ENCODE data around the gene CLN3.
A peak's percentile ranks its signal among the peaks of the same experiment; 100 is the strongest.
"Not testable (repeated sequence)": the region's sequence is repeated elsewhere in the genome, so short reads cannot be mapped to it uniquely, and the experiment has no call there.

CLN3 gene

GRCh38 chr16:28491970-28492474 lies at the start of gene CLN3:
CLN3 (minus strand) TSS chr16:28492074; CDS start chr16:28491759, 315 bp downstream.
- DNase-seq (ENCODE audit: low read depth) = peak; percentile 94

- no peak for DNase-seq (ENCODE audit: low read depth)
Measured at GRCh38 chr16:28540346-28540745, 48.5 kb upstream of the CLN3 start.

- peak; percentile 98 for DNase-seq (ENCODE audit: low read depth)
Measured at GRCh38 chr16:28538733-28539596, 47.1 kb upstream of the CLN3 start, which contains the start of gene NUPR1. NUPR1 (minus strand) TSS chr16:28538974; CDS start chr16:28538907, 67 bp downstream.

- DNase-seq (ENCODE audit: low read depth) = no peak
Measured at GRCh38 chr16:28537964-28538732, 46.3 kb upstream of the CLN3 start.

- no peak for DNase-seq (ENCODE audit: low read depth)
Measured at GRCh38 chr16:28537076-28537475, 45.2 kb upstream of the CLN3 start.

- DNase-seq (ENCODE audit: low read depth) = peak; percentile 92
Measured at GRCh38 chr16:28534542-28535373, 42.9 kb upstream of the CLN3 start.

GRCh38 chr16:28532940-28533647 lies 41.2 kb upstream of the CLN3 start:
- DNase-seq (ENCODE audit: low read depth) = no peak

GRCh38 chr16:28531777-28532744 lies 40.2 kb upstream of the CLN3 start:
- DNase-seq (ENCODE audit: low read depth) = peak; percentile 34

- no peak for DNase-seq (ENCODE audit: low read depth)
Measured at GRCh38 chr16:28529124-28529523, 37.2 kb upstream of the CLN3 start.

- no peak for DNase-seq (ENCODE audit: low read depth)
Measured at GRCh38 chr16:28528463-28528867, 36.6 kb upstream of the CLN3 start.

GRCh38 chr16:28527985-28528384 lies 36.1 kb upstream of the CLN3 start:
- DNase-seq (ENCODE audit: low read depth) = no peak

GRCh38 chr16:28527100-28527785 lies 35.4 kb upstream of the CLN3 start:
- not testable (repeated sequence) for DNase-seq (ENCODE audit: low read depth)

GRCh38 chr16:28526201-28527099 lies 34.6 kb upstream of the CLN3 start:
- DNase-seq (ENCODE audit: low read depth) = no peak

- DNase-seq (ENCODE audit: low read depth) = peak; percentile 18
Measured at GRCh38 chr16:28524681-28525171, 32.9 kb upstream of the CLN3 start.

- no peak for DNase-seq (ENCODE audit: low read depth)
Measured at GRCh38 chr16:28522792-28523191, 30.9 kb upstream of the CLN3 start.

GRCh38 chr16:28521436-28521835 lies 29.6 kb upstream of the CLN3 start:
- no peak for DNase-seq (ENCODE audit: low read depth)

GRCh38 chr16:28520672-28521071 lies 28.8 kb upstream of the CLN3 start:
- no peak for DNase-seq (ENCODE audit: low read depth)

GRCh38 chr16:28514246-28514645 lies 22.4 kb upstream of the CLN3 start:
- no peak for DNase-seq (ENCODE audit: low read depth)
